GM18951 (cell line): ENCODE data around the gene ZNF865.

Experiments
- POLR2A ChIP-seq: IDR thresholded peaks from 4 replicates; pipeline ENCODE4 v1.6.1; 2011; ENCODE audit warnings: mild to moderate bottlenecking; ENCODE audit not compliant: insufficient read length, insufficient read depth; ENCODE audit errors: extremely low read depth
- in situ Hi-C: fragments of 300-500 bp; cut with MboI; formaldehyde crosslinking; loops from one replicate; pipeline ENCODE4 v1.12.0; 2022; ENCODE audit warnings: low sequenced_read_pairs, mixed read lengths, inconsistent platforms; ENCODE audit not compliant: unreplicated experiment

Gene ZNF865

GRCh38 chr19:55594996-55595545 is 10.4 kb upstream of the ZNF865 start:
- in situ Hi-C loops, result no loop called here
- TF ChIP-seq POLR2A, result no peak

- no peak for TF ChIP-seq POLR2A
These were observed 9.1 kb upstream of the ZNF865 start for GRCh38 chr19:55596304-55596703.

GRCh38 chr19:55597501-55597921 is 7.9 kb upstream of the ZNF865 start:
- TF ChIP-seq POLR2A, result no peak
- in situ Hi-C loops, result no loop called here

More at GRCh38 chr19:55596304-55596703, 9.1 kb upstream of the ZNF865 start:
- in situ Hi-C loops, result no loop called here

GRCh38 chr19:55598034-55598433 is 7.4 kb upstream of the ZNF865 start:
- no peak for TF ChIP-seq POLR2A

GRCh38 chr19:55598719-55599467 is 6.6 kb upstream of the ZNF865 start:
- in situ Hi-C loops, result no loop called here
- peak; percentile 66 for TF ChIP-seq POLR2A

More at GRCh38 chr19:55598034-55598433, 7.4 kb upstream of the ZNF865 start:
- in situ Hi-C loops, result no loop called here

GRCh38 chr19:55599468-55599841 is 6.0 kb upstream of the ZNF865 start, which contains the start of gene FIZ1:
Gene FIZ1, minus strand, starts transcription at chr19:55599517. Its CDS starts 1,652 bp downstream, at chr19:55597865.
- no peak for TF ChIP-seq POLR2A
- in situ Hi-C loops, result no loop called here

GRCh38 chr19:55599842-55600661 is 5.4 kb upstream of the ZNF865 start, which contains the start of gene ZNF524:
Gene ZNF524, plus strand, starts transcription at chr19:55600288. Its CDS starts 1,825 bp downstream, at chr19:55602113.
- TF ChIP-seq POLR2A, result peak; percentile 41
- in situ Hi-C loops, result no loop called here

GRCh38 chr19:55600662-55601028 is 4.8 kb upstream of the ZNF865 start:
- peak; percentile 53 for TF ChIP-seq POLR2A
- in situ Hi-C loops, result no loop called here

- in situ Hi-C loops, result no loop called here
- no peak for TF ChIP-seq POLR2A
These were observed 4.4 kb upstream of the ZNF865 start for GRCh38 chr19:55601084-55601483.

- in situ Hi-C loops, result no loop called here
These were observed 3.1 kb upstream of the ZNF865 start for GRCh38 chr19:55602104-55603001.

GRCh38 chr19:55603115-55603514 is 2.3 kb upstream of the ZNF865 start:
- in situ Hi-C loops, result no loop called here
- no peak for TF ChIP-seq POLR2A

More at GRCh38 chr19:55602104-55603001, 3.1 kb upstream of the ZNF865 start:
- TF ChIP-seq POLR2A, result no peak

GRCh38 chr19:55603581-55604292 is 1.7 kb upstream of the ZNF865 start:
- no peak for TF ChIP-seq POLR2A
- in situ Hi-C loops, result no loop called here

- in situ Hi-C loops, result no loop called here
- peak; percentile 59 for TF ChIP-seq POLR2A
These were observed 225 bp upstream of the ZNF865 start for GRCh38 chr19:55605207-55605636.
